HG02642 (cell line): ENCODE results near the gene LZTS2.
"Not testable (repeated sequence)": the region's sequence is repeated elsewhere in the genome, so short reads cannot be mapped to it uniquely, and the experiment has no call there.

ENCODE experiments used
- ATAC-seq: cut with Tn5 transposase; IDR thresholded peaks from one replicate; pipeline ENCODE4 v1.9.1; 2021; ENCODE audit warnings: mild to moderate bottlenecking; ENCODE audit not compliant: unreplicated experiment, poor library complexity

Gene LZTS2

GRCh38 chr10:101029520-101030295, 30.1 kb downstream of the LZTS2 start:
- no peak for ATAC-seq

GRCh38 chr10:101030496-101031127, 31.0 kb downstream of the LZTS2 start:
- no peak for ATAC-seq

DNA sequence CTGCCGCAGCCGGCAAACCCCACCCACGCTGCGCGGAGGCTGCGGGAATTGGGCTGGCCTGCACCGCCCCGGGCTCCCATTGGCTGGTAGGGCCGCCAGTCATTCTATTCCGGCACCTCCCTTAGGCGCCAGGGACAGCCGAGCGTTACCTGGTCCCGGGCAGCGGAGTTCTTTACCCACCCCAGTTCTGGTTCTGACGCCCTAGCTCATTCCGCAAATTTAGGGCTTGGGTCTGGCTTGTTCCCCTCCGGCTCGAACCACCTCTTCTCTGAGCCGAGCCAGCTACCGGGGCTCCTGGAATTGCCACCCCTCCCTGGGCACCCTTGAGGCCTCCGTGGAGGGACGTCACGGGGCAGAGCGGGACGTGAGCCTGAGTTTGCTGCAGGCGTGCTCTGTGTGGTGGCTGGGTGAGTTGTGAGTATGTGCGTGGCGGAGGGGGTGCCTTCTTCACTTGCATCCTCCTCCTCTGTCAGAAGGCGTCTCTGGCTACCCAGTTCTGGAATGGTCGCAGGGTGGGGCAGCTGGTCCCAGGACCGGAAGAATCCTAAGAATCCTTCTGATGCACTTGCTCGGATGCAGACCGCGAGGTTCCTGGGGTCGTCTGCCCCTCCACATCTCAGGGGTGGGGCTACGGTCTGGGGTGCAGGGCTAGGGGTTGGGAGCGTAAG, 31.7 kb downstream of the LZTS2 start, which contains the start of the genes PDZD7 and SFXN3:
Gene PDZD7, minus strand, starts transcription at position 2 of the 668 bp plus-strand sequence. CDS start 910 bp downstream, outside the sequence.
Gene SFXN3, plus strand, starts transcription at position 107 of the 668 bp plus-strand sequence. CDS start 3,461 bp downstream, outside the sequence.
- ATAC-seq = peak; percentile 95

GRCh38 chr10:101031796-101032636, 32.4 kb downstream of the LZTS2 start:
- peak; percentile 40 for ATAC-seq

- ATAC-seq = peak; percentile 2
Measured at GRCh38 chr10:101032637-101033224, 33.1 kb downstream of the LZTS2 start.

DNA sequence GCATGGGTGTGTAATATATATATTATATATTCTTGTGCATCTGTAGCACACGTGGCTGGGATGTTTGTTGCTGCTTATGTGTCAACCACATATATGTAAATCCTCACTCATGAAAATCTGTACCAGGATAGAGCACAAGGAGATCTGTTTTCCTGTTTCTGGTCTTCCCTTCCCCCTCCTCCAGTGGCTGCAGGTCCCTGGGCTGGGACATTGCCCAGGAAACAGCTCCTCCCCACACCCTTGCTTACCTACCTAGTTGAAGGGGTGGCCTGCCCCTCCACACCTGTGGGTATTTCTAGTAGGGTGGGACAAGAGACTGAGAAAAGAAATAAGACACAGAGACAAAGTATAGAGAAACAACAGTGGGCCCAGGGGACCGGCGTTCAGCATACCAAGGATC, 33.7 kb downstream of the LZTS2 start:
- ATAC-seq = no peak

- not testable (repeated sequence) for ATAC-seq
Measured at GRCh38 chr10:101034404-101034803, 34.8 kb downstream of the LZTS2 start.

GRCh38 chr10:101035314-101035713, 35.7 kb downstream of the LZTS2 start:
- no peak for ATAC-seq

DNA sequence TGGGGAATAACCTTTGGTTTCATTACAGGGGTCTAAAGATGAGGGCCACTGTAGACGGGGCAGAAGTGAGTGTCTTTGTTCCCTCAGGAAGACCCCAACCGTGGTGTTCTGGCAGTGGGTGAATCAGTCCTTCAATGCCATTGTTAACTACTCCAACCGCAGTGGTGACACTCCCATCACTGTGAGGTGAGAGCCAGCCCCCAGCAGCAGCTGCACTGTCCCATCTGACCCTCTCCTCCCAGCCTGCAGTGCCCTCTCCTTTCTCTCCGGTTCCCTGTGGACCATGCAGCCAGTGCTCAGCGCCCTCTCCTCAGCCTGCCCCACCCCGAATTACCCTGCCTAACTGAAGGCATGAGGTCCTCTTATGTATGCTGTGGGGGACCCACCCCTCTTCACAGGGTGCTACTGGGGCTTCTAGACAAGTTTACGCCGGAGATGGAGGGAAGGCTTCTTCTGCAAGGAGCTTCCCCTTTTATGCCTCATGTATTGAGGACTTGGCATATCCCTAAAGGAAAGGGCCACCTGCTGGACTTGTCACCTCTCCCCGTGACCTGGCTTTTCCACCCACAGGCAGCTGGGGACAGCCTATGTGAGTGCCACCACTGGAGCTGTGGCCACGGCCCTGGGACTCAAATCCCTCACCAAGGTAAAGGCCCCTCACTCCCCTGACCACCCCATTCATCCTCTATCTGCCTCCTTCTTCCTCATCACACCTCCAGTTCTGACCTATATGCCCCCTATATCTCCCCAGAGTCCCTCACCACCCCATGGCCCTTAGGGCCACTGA, 36.5 kb downstream of the LZTS2 start:
- no peak for ATAC-seq

DNA sequence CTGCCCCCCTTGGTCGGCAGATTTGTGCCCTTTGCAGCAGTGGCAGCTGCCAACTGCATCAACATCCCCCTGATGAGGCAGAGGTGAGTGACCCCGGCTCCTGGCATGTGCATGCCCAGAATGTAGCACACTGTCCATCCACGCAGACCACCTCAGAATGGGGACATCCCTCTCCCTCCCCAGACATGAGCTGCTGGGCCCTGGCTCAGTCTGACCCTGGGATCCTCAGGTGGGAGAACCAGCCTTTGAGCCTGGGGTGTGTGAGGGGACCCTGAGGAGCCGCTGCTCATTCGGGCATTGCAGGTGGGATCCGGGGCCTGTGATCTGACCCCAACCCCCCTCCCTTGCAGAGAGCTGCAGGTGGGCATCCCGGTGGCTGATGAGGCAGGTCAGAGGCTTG, 37.1 kb downstream of the LZTS2 start:
- ATAC-seq = no peak

DNA sequence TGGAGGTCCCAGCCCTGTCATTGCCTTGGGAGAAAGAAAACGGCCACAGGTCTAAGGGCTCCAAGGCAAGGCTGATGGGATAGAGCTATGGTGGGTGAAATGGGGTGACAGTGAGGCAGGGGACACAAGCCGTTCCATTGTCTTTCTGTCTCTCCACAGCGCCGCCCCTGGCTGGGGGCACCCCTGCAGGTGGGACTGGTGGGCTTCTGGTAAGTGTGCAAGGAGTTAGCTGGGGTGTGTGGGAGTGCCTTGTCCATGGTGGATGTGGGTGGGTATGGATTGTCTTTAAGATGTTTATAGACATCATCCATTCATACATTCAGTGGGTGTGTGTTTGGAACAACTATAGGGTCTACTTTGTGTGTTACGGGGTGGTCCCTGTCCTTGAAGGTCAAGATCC, 38.9 kb downstream of the LZTS2 start:
- no peak for ATAC-seq

- ATAC-seq = no peak
Measured at GRCh38 chr10:101040061-101040460, 40.5 kb downstream of the LZTS2 start.

- ATAC-seq = no peak
Measured at GRCh38 chr10:101040851-101041250, 41.2 kb downstream of the LZTS2 start.

DNA sequence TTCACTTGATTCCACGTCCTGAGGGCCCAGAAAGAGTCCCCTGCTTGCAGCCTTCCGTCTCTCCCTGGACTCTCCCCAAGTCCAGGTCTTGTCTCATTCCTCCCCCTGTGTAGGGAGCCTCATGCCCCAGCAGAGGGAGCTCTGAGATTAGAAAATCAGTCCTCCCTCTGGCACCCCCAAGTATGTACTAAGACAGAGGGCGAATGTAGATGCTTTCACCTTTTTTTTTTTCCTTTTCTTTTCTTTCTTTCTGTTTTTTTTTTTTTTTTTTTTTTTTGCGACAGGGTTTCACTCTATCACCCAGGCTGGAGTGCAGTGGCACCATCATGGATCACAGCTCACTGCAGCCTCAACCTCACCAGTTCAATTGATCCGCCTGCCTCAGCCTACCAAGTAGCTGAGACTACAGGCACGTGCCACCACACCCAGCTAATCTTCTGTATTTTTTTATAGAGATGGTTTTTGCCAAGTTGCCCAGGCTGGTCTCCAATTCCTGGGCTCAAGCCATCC, 41.7 kb downstream of the LZTS2 start:
- ATAC-seq = peak; percentile 53

GRCh38 chr10:101042118-101042517, 42.5 kb downstream of the LZTS2 start:
- no peak for ATAC-seq

- ATAC-seq = peak; percentile 95
Measured at GRCh38 chr10:101042667-101043362, 43.2 kb downstream of the LZTS2 start.

DNA sequence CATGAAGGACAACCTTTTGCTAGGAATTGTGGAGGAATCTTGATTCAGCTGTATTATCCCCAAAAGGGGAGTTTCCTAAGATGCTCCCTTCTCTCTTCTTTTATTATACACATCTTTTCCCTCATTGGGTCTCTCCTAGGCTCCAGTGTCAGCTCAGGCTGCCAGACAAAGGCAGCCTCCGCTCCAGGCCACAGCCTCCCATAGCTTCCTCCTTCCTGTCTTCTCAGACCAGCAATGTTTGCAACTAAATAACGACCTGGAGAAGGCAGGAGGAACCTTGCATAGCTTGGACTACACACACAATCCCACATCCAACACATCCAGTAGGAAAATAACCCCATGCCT, 43.7 kb downstream of the LZTS2 start:
- ATAC-seq = no peak

DNA sequence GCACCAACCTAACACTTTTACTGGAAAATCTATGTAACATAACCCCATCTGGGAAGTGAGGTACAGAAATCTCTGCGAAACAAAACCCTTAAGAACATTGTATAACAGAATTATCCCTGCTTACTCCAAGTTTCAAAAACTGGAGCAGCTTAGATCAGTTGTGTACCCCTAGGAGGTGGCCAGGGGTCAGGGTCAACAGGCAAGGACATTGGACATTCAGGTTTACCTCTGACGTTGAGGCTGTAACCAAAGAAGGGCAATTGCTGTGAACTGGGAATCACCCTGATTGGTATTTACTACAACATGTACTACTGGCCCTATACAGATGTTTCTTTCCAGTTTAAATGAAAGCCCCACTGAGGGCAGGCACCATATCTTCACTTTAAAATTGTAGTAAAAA, 44.5 kb downstream of the LZTS2 start:
- no peak for ATAC-seq
